GM23338 (cell line): ENCODE measurements around the gene SPATS1. TPM values are rescaled to one million over a fixed set of nuclear protein-coding genes. Genes with fewer than 3 reads are reported as not detected.

Source experiments
- ATAC-seq: fragments of 200-7000 bp; cut with Tn5 transposase; 3 replicates; pipeline ENCODE4 v1.9.1; 2020
- DNase-seq: peaks from one replicate; pipeline ENCODE4 v3.0.0-alpha.2; 2015; ENCODE audit warnings: low spot score
- H2AFZ ChIP-seq: fragments of 200-600 bp; sonication (generic); 2 replicates; pipeline ENCODE4 v1.8.0; 2016; ENCODE audit warnings: antibody characterized with exemption, mild to moderate bottlenecking, moderate library complexity
- H3F3A ChIP-seq: fragments of 200-600 bp; sonication (generic); replicated peaks from 2 replicates; pipeline ENCODE4 v1.8.0; 2017; ENCODE audit warnings: antibody characterized with exemption, mixed run types, low read depth
- H3K27ac ChIP-seq: fragments of 200-600 bp; sonication (generic); 2 replicates; pipeline ENCODE4 v1.6.1; 2016; ENCODE audit warnings: low read depth
- H3K27me3 ChIP-seq: fragments of 200-600 bp; sonication (generic); 2 replicates; pipeline ENCODE4 v1.8.0; 2016; ENCODE audit warnings: mild to moderate bottlenecking, mixed run types, moderate library complexity; ENCODE audit not compliant: insufficient read depth
- H3K36me3 ChIP-seq: fragments of 200-600 bp; sonication (generic); 2 replicates; pipeline ENCODE4 v1.8.0; 2016; ENCODE audit warnings: mild to moderate bottlenecking; ENCODE audit not compliant: insufficient read depth
- H3K4me1 ChIP-seq: fragments of 200-600 bp; sonication (generic); 2 replicates; pipeline ENCODE4 v1.8.0; 2016; ENCODE audit warnings: mild to moderate bottlenecking, moderate library complexity; ENCODE audit not compliant: insufficient read depth
- H3K4me2 ChIP-seq: fragments of 200-600 bp; sonication (generic); 2 replicates; pipeline ENCODE4 v1.7.1; 2017; ENCODE audit warnings: mixed run types
- H3K4me3 ChIP-seq: fragments of 200-600 bp; sonication (generic); 2 replicates; pipeline ENCODE4 v1.6.1; 2016; ENCODE audit warnings: mixed run types
- H3K79me2 ChIP-seq: fragments of 200-600 bp; sonication (generic); replicated peaks from 2 replicates; pipeline ENCODE4 v1.8.0; 2017; ENCODE audit warnings: mild to moderate bottlenecking; ENCODE audit not compliant: insufficient read depth
- H3K9me2 ChIP-seq: fragments of 200-600 bp; sonication (generic); 2 replicates; pipeline ENCODE4 v1.8.0; 2017; ENCODE audit not compliant: insufficient read depth
- H4K20me1 ChIP-seq: fragments of 200-600 bp; sonication (generic); replicated peaks from 2 replicates; pipeline ENCODE4 v1.8.0; 2017; ENCODE audit warnings: mild to moderate bottlenecking; ENCODE audit not compliant: insufficient read depth
- H3K27ac Mint-ChIP-seq: 2 replicates; pipeline ENCODE4 v1.8.0; 2020; ENCODE audit warnings: inconsistent platforms, mild to moderate bottlenecking, moderate library complexity, mixed read lengths
- H3K27me3 Mint-ChIP-seq: 3 replicates; pipeline ENCODE4 v1.8.0; 2022; ENCODE audit warnings: low read depth, mild to moderate bottlenecking, moderate library complexity, mixed read lengths, inconsistent platforms; ENCODE audit not compliant: insufficient read depth, poor library complexity
- H3K36me3 Mint-ChIP-seq: 3 replicates; pipeline ENCODE4 v1.8.0; 2021; ENCODE audit warnings: low read depth, mild to moderate bottlenecking, inconsistent platforms, moderate library complexity, mixed read lengths
- H3K4me1 Mint-ChIP-seq: 3 replicates; pipeline ENCODE4 v1.8.0; 2020; ENCODE audit warnings: mild to moderate bottlenecking, inconsistent platforms, mixed read lengths
- H3K4me3 Mint-ChIP-seq: 3 replicates; pipeline ENCODE4 v1.8.0; 2021; ENCODE audit warnings: moderate library complexity, mild to moderate bottlenecking, inconsistent platforms, mixed read lengths
- H3K9me3 Mint-ChIP-seq: 3 replicates; pipeline ENCODE4 v1.8.0; 2020; ENCODE audit warnings: moderate library complexity, mild to moderate bottlenecking, inconsistent platforms, mixed read lengths
- ETS1 ChIP-seq: IDR thresholded peaks from 2 replicates; pipeline ENCODE4 v1.6.1; 2016; ENCODE audit warnings: antibody characterized with exemption
- EZH2 ChIP-seq: fragments of 200-600 bp; sonication (generic); IDR thresholded peaks from one replicate; pipeline ENCODE4 v1.8.0; 2017; ENCODE audit warnings: antibody characterized with exemption, mild to moderate bottlenecking, low read depth; ENCODE audit not compliant: unreplicated experiment
- EZH2phosphoT487 ChIP-seq: fragments of 200-600 bp; sonication (generic); IDR thresholded peaks from one replicate; pipeline ENCODE4 v1.8.1; 2018; ENCODE audit warnings: antibody characterized with exemption; ENCODE audit not compliant: unreplicated experiment
- STAT1 ChIP-seq: IDR thresholded peaks from one replicate; pipeline ENCODE4 v1.6.1; 2016; ENCODE audit warnings: antibody characterized with exemption; ENCODE audit not compliant: unreplicated experiment
- ZNF331 ChIP-seq: fragments of 250-450 bp; sonication (Bioruptor Pico); IDR thresholded peaks from 2 replicates; pipeline ENCODE4 v1.5.0; 2020; ENCODE audit warnings: low read depth, mild to moderate bottlenecking, moderate library complexity
- polyA plus RNA-seq: library from polyadenylated mRNA; unstranded; fragments of >200 nt; fragmentation: Nextera tagmentation; extraction: Ambion mirVana; gene quantifications from 2 replicates; pipeline ENCODE4 v1.2.1, GENCODE V29; 2016
- total RNA-seq: library from RNA; depleted of rRNA; stranded (reverse); fragments of >200 nt; shearing (Covaris generic); gene quantifications from 2 replicates; pipeline ENCODE4 v1.2.3, GENCODE V29; 2014
- TF ChIP-seq, protein P1 (sequence below): fragments of 250-450 bp; sonication (Bioruptor Pico); IDR thresholded peaks from 2 replicates; pipeline ENCODE4 v1.5.0; 2020; ENCODE audit warnings: mild to moderate bottlenecking, moderate library complexity
- TF ChIP-seq, protein P2 (sequence below): IDR thresholded peaks from one replicate; pipeline ENCODE4 v1.6.1; 2018; ENCODE audit warnings: antibody characterized with exemption; ENCODE audit not compliant: unreplicated experiment

The SPATS1 gene
- total and polyA plus RNA-seq, 2 experiments from 2014 or later = not detected

DNA sequence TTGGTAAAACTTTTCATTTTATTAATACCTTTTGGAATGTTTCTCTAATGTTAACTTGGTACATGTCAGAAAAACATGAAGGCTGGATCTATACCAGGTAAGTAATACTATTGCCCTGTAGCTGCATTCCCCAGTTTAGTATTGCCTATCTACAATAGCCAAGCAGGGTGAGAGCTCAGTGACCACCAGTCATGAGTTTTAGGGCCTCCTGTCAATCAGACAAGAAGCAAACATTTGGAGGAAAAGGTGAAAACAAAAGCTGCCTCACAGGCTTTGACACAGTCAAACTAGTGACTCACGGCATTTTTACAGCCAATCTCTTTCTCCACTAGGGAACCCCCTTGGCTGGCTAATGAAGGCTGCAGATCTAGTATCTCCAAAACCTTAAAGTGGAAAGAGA lies 35.5 kb downstream of the SPATS1 start (continued):
- TF ChIP-seq, protein P1, sequence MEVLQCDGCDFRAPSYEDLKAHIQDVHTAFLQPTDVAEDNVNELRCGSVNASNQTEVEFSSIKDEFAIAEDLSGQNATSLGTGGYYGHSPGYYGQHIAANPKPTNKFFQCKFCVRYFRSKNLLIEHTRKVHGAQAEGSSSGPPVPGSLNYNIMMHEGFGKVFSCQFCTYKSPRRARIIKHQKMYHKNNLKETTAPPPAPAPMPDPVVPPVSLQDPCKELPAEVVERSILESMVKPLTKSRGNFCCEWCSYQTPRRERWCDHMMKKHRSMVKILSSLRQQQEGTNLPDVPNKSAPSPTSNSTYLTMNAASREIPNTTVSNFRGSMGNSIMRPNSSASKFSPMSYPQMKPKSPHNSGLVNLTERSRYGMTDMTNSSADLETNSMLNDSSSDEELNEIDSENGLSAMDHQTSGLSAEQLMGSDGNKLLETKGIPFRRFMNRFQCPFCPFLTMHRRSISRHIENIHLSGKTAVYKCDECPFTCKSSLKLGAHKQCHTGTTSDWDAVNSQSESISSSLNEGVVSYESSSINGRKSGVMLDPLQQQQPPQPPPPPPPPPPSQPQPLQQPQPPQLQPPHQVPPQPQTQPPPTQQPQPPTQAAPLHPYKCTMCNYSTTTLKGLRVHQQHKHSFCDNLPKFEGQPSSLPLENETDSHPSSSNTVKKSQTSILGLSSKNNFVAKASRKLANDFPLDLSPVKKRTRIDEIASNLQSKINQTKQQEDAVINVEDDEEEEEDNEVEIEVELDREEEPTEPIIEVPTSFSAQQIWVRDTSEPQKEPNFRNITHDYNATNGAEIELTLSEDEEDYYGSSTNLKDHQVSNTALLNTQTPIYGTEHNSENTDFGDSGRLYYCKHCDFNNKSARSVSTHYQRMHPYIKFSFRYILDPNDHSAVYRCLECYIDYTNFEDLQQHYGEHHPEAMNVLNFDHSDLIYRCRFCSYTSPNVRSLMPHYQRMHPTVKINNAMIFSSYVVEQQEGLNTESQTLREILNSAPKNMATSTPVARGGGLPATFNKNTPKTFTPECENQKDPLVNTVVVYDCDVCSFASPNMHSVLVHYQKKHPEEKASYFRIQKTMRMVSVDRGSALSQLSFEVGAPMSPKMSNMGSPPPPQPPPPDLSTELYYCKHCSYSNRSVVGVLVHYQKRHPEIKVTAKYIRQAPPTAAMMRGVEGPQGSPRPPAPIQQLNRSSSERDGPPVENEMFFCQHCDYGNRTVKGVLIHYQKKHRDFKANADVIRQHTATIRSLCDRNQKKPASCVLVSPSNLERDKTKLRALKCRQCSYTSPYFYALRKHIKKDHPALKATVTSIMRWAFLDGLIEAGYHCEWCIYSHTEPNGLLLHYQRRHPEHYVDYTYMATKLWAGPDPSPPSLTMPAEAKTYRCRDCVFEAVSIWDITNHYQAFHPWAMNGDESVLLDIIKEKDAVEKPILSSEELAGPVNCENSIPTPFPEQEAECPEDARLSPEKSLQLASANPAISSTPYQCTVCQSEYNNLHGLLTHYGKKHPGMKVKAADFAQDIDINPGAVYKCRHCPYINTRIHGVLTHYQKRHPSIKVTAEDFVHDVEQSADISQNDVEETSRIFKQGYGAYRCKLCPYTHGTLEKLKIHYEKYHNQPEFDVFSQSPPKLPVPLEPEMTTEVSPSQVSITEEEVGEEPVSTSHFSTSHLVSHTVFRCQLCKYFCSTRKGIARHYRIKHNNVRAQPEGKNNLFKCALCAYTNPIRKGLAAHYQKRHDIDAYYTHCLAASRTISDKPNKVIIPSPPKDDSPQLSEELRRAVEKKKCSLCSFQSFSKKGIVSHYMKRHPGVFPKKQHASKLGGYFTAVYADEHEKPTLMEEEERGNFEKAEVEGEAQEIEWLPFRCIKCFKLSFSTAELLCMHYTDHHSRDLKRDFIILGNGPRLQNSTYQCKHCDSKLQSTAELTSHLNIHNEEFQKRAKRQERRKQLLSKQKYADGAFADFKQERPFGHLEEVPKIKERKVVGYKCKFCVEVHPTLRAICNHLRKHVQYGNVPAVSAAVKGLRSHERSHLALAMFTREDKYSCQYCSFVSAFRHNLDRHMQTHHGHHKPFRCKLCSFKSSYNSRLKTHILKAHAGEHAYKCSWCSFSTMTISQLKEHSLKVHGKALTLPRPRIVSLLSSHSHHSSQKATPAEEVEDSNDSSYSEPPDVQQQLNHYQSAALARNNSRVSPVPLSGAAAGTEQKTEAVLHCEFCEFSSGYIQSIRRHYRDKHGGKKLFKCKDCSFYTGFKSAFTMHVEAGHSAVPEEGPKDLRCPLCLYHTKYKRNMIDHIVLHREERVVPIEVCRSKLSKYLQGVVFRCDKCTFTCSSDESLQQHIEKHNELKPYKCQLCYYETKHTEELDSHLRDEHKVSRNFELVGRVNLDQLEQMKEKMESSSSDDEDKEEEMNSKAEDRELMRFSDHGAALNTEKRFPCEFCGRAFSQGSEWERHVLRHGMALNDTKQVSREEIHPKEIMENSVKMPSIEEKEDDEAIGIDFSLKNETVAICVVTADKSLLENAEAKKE (CRISPR knock-in tag) = no peak
- TF ChIP-seq, protein P2, sequence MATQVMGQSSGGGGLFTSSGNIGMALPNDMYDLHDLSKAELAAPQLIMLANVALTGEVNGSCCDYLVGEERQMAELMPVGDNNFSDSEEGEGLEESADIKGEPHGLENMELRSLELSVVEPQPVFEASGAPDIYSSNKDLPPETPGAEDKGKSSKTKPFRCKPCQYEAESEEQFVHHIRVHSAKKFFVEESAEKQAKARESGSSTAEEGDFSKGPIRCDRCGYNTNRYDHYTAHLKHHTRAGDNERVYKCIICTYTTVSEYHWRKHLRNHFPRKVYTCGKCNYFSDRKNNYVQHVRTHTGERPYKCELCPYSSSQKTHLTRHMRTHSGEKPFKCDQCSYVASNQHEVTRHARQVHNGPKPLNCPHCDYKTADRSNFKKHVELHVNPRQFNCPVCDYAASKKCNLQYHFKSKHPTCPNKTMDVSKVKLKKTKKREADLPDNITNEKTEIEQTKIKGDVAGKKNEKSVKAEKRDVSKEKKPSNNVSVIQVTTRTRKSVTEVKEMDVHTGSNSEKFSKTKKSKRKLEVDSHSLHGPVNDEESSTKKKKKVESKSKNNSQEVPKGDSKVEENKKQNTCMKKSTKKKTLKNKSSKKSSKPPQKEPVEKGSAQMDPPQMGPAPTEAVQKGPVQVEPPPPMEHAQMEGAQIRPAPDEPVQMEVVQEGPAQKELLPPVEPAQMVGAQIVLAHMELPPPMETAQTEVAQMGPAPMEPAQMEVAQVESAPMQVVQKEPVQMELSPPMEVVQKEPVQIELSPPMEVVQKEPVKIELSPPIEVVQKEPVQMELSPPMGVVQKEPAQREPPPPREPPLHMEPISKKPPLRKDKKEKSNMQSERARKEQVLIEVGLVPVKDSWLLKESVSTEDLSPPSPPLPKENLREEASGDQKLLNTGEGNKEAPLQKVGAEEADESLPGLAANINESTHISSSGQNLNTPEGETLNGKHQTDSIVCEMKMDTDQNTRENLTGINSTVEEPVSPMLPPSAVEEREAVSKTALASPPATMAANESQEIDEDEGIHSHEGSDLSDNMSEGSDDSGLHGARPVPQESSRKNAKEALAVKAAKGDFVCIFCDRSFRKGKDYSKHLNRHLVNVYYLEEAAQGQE = no peak

GRCh38 chr6:44381739-44382138 lies 39.3 kb downstream of the SPATS1 start:
- H2AFZ ChIP-seq = no peak overlapping the region
- no peaks in the 10 kb centered on the region for H3K79me2 ChIP-seq
- DNase-seq (no peak), ATAC-seq (no peak)
- no peak overlapping the region for H3K4me3 ChIP-seq
- no peaks in the 10 kb centered on the region for H3F3A ChIP-seq
- H3K4me2 ChIP-seq = no peak overlapping the region
- H3K9me2 ChIP-seq = no peaks in the 10 kb centered on the region
- peaks cover 6% of the 10 kb centered on the region for H3K4me1 ChIP-seq
- H3K27me3 Mint-ChIP-seq = no peaks in the 10 kb centered on the region
- no peaks in the 10 kb centered on the region for H3K27me3 ChIP-seq
- no peak overlapping the region for H3K27ac Mint-ChIP-seq
- H3K27ac ChIP-seq = no peak overlapping the region
- no peak for TF ChIP-seq EZH2phosphoT487
- TF ChIP-seq STAT1 = no peak
- no peak for TF ChIP-seq EZH2
- TF ChIP-seq ZNF331 (CRISPR knock-in tag) = no peak
- TF ChIP-seq ETS1 = no peak
- no peaks in the 10 kb centered on the region for H3K36me3 Mint-ChIP-seq
- H3K36me3 ChIP-seq = no peaks in the 10 kb centered on the region
- no peaks in the 10 kb centered on the region for H3K9me3 Mint-ChIP-seq
- no peak overlapping the region for H3K4me3 Mint-ChIP-seq
- H4K20me1 ChIP-seq = no peaks in the 10 kb centered on the region
- peaks cover 4% of the 10 kb centered on the region; the same call in 2 of the 3 replicates for H3K4me1 Mint-ChIP-seq
